UCSD-AML1 (cell line): ENCODE data around the gene CYP2S1.

Experiments
- DNase-seq: peaks from one replicate; lab custom pipeline; 2025; ENCODE audit not compliant: unreplicated experiment; lab: John Stamatoyannopoulos, UW

The CYP2S1 gene

GRCh38 chr19:41193430-41194156, 574 bp downstream of the CYP2S1 start:
- no peak for DNase-seq

DNA sequence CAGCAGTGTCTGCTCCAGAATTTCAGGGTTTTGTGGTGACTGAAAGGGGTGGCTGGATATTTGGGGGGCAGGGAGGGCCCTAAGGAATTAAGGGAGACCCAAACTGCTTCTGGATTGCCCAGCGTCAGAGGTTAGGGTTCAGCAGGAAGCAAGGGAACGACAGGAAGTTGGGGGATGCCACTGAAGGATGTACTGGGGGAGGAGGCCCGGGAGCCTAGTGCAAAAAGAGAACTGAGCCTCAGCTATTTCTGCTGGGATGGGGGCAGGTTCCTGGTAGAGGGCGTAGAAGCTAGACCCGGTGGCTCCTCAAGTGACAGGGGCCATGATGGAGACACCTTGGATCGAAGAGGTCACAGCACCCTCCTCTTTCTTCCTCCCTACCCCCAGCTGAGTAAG, 1.1 kb downstream of the CYP2S1 start:
- DNase-seq, result peak; percentile 54

GRCh38 chr19:41195675-41196497, 2.9 kb downstream of the CYP2S1 start:
- no peak for DNase-seq

- DNase-seq, result no peak
These were observed 5.5 kb downstream of the CYP2S1 start for GRCh38 chr19:41198559-41198958.

- DNase-seq, result no peak
These were observed 10.4 kb downstream of the CYP2S1 start for GRCh38 chr19:41203371-41203770.

- DNase-seq, result peak; percentile 70
These were observed 11.3 kb downstream of the CYP2S1 start for GRCh38 chr19:41204338-41204737.

DNA sequence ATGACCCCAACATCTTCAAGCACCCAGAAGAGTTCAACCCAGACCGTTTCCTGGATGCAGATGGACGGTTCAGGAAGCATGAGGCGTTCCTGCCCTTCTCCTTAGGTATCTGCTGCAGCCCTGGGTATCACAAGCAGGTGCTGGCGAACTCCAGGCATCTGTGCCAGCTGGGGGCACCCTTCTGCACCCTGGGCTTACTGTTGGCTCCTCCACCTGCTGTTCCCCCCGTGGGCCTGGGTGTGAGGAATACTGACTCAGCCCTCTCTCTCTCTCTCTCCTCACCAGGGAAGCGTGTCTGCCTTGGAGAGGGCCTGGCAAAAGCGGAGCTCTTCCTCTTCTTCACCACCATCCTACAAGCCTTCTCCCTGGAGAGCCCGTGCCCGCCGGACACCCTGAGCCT, 13.0 kb downstream of the CYP2S1 start:
- DNase-seq, result no peak

- no peak for DNase-seq
These were observed 13.4 kb downstream of the CYP2S1 start for GRCh38 chr19:41206456-41206855.

GRCh38 chr19:41206926-41207750, 14.1 kb downstream of the CYP2S1 start:
- DNase-seq, result no peak

DNA sequence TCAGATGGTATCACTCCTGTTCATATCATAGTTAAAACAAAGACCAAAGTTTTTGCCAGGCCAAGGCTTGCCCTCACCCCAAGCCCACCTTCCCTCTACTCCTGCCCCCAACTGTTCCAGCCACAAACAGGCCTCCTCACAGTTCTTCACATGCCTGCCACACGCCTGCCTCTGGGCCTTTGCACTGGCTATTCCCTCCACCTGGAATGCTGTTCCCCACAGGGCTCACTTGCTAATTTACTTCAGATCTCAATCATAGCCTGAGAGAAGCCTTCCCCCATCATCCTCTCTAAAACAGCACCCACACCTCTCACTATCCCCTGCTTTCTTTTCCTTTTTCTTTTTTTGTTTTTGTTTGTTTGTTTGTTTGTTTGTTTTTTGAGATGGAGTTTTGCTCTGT, 21.1 kb downstream of the CYP2S1 start:
- no peak for DNase-seq

DNA sequence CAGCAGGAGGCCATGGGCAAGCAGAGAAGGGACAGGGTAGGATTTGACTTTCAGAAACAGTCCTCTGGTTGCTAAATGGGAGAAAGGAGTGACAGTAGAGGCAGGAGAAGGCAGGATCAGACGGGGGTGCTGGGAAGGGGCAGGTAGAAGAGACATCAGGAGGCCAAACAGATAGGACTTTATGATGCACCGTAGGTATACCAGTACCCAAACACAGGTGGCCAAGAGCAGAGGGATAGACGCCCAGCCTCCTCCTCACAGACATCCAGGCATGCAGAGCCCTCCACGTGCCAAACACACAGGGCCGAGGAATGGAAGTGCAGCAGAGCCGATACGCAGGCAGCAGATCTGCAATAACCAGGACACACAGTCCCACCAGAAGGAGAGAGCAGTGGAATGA, 24.7 kb downstream of the CYP2S1 start:
- DNase-seq, result no peak

GRCh38 chr19:41218249-41218614, 25.2 kb downstream of the CYP2S1 start:
- no peak for DNase-seq

- no peak for DNase-seq
These were observed 25.8 kb downstream of the CYP2S1 start, which contains the start of gene AXL for GRCh38 chr19:41218615-41219507. Gene AXL (plus strand): TSS chr19:41219223. CDS start chr19:41219393, 170 bp downstream.

GRCh38 chr19:41219924-41220567, 27.0 kb downstream of the CYP2S1 start:
- no peak for DNase-seq

- no peak for DNase-seq
These were observed 27.8 kb downstream of the CYP2S1 start for GRCh38 chr19:41220811-41221210.

DNA sequence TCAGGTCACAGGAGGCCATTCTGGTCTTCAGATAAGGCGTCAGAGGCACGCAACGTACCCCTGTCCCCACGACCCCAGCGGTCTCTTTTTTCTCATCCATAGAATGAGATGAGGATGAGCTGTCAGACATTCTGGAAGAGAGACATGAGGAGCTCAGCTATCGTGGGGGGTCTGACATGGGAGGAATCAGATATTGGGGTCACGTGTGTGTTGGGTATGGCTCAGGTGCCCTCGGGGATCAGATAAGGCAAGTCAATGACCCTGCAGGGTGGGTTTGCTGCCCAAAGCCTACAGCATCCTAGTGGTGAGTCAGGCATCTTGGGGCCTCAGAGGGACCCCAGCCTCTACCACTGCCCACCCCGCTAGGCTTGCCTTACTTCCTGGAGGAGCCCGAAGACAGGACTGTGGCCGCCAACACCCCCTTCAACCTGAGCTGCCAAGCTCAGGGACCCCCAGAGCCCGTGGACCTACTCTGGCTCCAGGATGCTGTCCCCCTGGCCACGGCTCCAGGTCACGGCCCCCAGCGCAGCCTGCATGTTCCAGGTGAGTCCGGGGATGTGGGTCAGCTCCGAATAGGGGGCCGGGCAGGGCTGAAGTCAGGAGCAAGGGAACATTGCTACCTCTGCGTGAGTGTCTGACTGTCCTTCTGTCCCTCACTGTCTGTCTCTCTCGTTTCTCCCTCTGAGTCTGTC, 28.6 kb downstream of the CYP2S1 start:
- no peak for DNase-seq

DNA sequence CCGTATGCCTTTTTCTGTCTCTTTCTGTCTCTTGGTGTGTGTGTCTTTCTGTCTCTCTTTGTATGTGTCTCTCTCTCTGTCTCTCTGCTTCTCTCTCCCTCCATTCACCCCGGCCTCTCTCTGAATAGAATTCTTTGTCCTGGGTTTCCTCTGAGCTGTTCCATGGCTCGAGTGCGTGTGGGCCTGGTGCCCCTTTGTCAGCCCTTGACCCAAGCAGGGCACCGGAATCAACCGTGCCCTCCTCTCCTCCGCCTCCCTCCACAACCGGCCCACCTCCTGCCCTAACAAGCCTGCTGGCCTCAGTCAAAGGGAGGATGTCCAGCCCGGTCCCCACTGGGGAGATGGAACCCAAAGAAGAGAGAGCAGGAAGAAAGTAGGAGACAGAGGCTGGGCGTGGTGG, 29.2 kb downstream of the CYP2S1 start:
- DNase-seq, result no peak

- no peak for DNase-seq
These were observed 30.6 kb downstream of the CYP2S1 start for GRCh38 chr19:41223431-41224234.

DNA sequence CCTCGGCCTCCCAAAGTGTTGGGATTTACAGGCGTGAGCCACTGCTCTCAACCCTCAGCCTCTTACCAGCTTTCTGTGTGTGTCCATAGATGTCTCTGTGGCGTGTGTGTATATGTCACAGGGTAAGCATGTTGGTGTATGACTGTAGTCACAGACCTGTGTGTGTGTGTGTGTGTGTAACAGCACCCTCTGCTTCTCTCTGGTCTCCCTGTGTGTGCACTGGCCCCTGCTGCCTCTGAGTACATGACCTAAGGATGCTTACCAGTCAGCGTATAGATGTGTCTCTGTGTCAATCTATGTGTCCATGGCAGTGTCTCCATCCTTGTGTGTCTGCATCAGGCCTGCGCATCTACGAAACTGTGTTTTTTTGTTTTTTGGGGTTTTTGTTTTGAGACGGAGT, 31.6 kb downstream of the CYP2S1 start:
- DNase-seq, result no peak
